Measurements from ENCODE around the gene EME1.

DNA sequence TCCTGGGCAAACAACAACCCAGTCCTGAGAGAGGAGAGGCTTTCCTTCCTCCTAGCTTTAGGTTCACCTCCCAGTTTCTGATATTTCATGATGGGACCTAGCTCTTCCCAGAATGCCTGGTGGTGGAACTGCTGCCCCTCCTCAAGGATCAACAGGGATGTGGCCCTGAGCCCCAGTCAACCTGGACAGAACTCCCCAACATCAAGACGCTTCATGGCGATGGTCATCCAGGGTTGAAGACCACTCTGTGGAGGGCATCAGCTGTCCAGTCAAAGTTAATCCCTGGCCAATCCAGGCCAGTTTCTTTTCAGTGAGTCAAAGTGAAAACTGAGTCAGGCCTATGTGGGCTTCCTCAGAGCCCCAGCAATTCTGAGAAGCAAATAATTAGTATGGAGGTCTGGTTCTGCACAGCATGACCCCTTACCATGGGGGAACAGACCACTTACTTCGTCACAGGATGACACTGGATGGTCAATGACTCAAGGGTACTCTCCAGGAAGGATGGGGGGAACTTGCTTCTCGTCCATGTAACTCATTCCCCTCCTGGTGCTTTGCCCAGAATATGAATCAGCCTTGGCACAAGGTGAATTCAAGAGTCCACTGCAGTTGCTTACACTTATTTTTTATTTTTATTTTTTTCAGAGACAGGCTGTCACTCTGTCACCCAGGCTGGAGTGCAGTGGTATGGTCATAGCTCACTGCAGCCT, 41.8 kb upstream of the EME1 start:
- TF ChIP-seq CTCF (IDR thresholded peaks at IDR 0.05; ENCODE audit: low read length) (no peak), EZH2 (IDR thresholded peaks at IDR 0.05; ENCODE audit: borderline replicate concordance, low read length) (no peak)

Data from OCI-LY1 (cell line).